NB4 (cell line): ENCODE data around the gene LYAR.

Experiments
- CTCF ChIP-seq: IDR thresholded peaks from one replicate; pipeline ENCODE4 v1.5.1; 2012; ENCODE audit warnings: low read depth, low read length
- MAX ChIP-seq: IDR thresholded peaks from 2 replicates; pipeline ENCODE4 v1.6.1; 2011; ENCODE audit warnings: low read depth, low read length
- MYC ChIP-seq: IDR thresholded peaks from 2 replicates; pipeline ENCODE4 v1.6.1; 2011; ENCODE audit warnings: low read depth, low read length
- POLR2A ChIP-seq: IDR thresholded peaks from 2 replicates; pipeline ENCODE4 v1.6.1; 2011; ENCODE audit warnings: mild to moderate bottlenecking; ENCODE audit not compliant: insufficient read length; ENCODE audit errors: extremely low read depth

- TF ChIP-seq CTCF = peak; percentile 82
- TF ChIP-seq MYC = no peak
- TF ChIP-seq POLR2A = no peak
- TF ChIP-seq MAX = no peak
These were observed 45.0 kb upstream of the LYAR start for GRCh38 chr4:4334798-4335520.
